ENCODE results near the gene ITPKC. TPM values are rescaled to one million over a fixed set of nuclear protein-coding genes. Genes with fewer than 3 reads are reported as not detected.
"Not testable (repeated sequence)": the region's sequence is repeated elsewhere in the genome, so short reads cannot be mapped to it uniquely, and the experiment has no call there.

The ITPKC gene
- total and polyA plus RNA-seq, 7 donors: 17.4 to 39.6 (median 24.5) TPM

DNA sequence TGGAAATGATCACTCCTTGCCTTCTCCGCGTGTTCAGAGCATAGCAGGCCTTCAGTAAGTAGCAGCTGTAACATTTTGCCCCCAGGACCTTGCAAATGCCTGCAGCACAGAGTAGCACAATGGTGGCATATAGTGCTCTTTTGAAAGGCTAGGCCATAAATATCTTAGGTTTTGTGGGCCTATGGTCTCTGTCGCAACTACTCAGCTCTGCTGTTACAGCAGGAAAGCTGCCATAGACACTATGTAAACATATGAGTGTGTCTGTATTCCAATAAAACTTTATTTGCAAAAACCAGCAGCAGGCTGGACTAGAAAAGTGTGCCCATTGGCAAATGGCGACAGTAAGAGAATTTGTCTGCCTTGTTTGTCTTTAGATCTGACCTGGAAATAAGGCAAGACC, 9.4 kb downstream of the ITPKC start:
- 95 to 96% methylated on average over 4 of the region's 4 CpGs for WGBS, 2 donors
- TF ChIP-seq, protein P1, sequence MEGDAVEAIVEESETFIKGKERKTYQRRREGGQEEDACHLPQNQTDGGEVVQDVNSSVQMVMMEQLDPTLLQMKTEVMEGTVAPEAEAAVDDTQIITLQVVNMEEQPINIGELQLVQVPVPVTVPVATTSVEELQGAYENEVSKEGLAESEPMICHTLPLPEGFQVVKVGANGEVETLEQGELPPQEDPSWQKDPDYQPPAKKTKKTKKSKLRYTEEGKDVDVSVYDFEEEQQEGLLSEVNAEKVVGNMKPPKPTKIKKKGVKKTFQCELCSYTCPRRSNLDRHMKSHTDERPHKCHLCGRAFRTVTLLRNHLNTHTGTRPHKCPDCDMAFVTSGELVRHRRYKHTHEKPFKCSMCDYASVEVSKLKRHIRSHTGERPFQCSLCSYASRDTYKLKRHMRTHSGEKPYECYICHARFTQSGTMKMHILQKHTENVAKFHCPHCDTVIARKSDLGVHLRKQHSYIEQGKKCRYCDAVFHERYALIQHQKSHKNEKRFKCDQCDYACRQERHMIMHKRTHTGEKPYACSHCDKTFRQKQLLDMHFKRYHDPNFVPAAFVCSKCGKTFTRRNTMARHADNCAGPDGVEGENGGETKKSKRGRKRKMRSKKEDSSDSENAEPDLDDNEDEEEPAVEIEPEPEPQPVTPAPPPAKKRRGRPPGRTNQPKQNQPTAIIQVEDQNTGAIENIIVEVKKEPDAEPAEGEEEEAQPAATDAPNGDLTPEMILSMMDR (IDR thresholded peaks at IDR 0.05): no peak
- TF ChIP-seq POLR2AphosphoS5 (IDR thresholded peaks at IDR 0.05) (no peak), EP300 (IDR thresholded peaks at IDR 0.05) (no peak), POLR2A (IDR thresholded peaks at IDR 0.05) (no peak)
- Histone ChIP-seq H3K9me3 (no peaks in the 10 kb centered on the region), H3K27ac (no peak overlapping the region), H3K27me3 (no peaks in the 10 kb centered on the region), H3K4me1 (peaks cover 0 to 25% (median 16%) of the 10 kb centered on the region in 4 donors), H3K4me3 (no peak overlapping the region), H3K36me3 (peaks cover 23 to 86% (median 64%) of the 10 kb centered on the region in 4 donors)
- intact Hi-C loops (cut with DNase I): no loop called here
- DNase-seq: no peak

DNA sequence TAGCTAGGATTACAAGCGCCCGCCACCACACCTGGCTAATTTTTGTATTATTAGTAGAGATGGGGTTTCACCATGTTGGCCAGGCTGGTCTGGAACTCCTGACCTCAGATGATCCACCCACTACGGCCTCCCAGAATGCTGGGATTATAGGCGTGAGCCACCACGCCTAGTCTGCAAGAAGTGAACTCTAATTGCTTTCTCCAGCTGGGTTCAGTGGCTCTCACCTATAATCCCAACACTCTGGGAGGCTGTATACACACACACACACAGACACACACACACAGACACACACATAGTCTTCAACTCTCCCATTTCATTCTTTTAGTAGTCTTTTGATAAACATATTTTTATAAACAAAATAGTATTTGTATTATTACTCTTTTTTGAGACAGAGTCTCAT, 13.2 kb downstream of the ITPKC start:
- H3K36me3 ChIP-seq: peaks cover 33 to 98% (median 73%) of the 10 kb centered on the region in 4 donors
- intact Hi-C loops (cut with DNase I); H3K27ac ChIP-seq; H3K27me3 ChIP-seq; H3K4me3 ChIP-seq; DNase-seq; H3K9me3 ChIP-seq; H3K4me1 ChIP-seq: not testable (repeated sequence)
- 59 to 91% methylated on average over 5 of the region's 5 CpGs for WGBS, 2 donors

DNA sequence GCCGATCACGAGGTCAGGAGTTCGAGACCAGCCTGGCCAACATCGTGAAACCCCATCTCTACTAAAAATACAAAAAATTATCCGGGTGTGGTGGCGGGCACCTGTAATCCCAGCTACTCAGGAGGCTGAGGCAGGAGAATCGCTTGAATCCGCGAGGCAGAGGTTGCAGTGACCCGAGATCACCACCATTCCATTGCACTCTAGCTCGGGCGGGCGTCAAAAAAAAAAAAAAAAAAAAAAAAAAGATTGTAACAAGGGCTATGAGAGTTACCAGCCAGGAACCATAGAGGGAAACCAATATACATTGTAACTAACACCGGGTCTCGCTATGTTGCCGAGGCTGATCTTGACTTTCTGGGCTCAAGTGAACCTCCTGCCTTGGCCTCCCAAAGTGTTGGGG, 15.4 kb downstream of the ITPKC start:
- intact Hi-C loops (cut with DNase I); H3K27me3 ChIP-seq; H3K9me3 ChIP-seq; H3K4me3 ChIP-seq; H3K4me1 ChIP-seq; H3K27ac ChIP-seq; DNase-seq: not testable (repeated sequence)
- H3K36me3 ChIP-seq: peaks cover 48 to 100% (median 80%) of the 10 kb centered on the region in 4 donors
- WGBS, 2 donors: 97 to 98% methylated on average over 16 of the region's 16 CpGs

DNA sequence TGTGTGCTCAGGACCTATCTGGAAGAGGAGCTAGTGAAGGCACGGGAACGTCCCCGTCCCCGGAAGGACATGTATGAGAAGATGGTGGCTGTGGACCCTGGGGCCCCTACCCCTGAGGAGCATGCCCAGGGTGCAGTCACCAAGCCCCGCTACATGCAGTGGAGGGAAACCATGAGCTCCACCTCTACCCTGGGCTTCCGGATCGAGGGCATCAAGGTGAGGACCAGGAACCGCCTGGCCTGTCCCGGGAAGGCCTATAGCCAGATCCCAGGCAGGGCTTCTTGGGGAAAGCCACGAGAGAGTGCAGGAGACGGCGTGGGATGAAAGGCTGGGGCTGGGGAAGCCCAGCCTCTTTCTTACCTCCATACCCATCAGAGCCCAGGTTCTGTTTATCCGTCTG, 16.2 kb downstream of the ITPKC start:
- H3K4me3 ChIP-seq: no peak overlapping the region
- intact Hi-C loops (cut with DNase I): no loop called here
- peaks cover 52 to 98% (median 79%) of the 10 kb centered on the region in 4 donors for H3K36me3 ChIP-seq
- TF ChIP-seq POLR2AphosphoS5 (IDR thresholded peaks at IDR 0.05) (no peak), EP300 (IDR thresholded peaks at IDR 0.05) (no peak), POLR2A (IDR thresholded peaks at IDR 0.05) (no peak)
- TF ChIP-seq, protein P1 (IDR thresholded peaks at IDR 0.05): no peak
- no peaks in the 10 kb centered on the region for H3K4me1 ChIP-seq
- H3K27ac ChIP-seq: no peak overlapping the region
- H3K9me3 ChIP-seq: no peaks in the 10 kb centered on the region
- 91 to 96% methylated on average over 13 of the region's 13 CpGs for WGBS, 2 donors
- DNase-seq: no peak
- H3K27me3 ChIP-seq: no peaks in the 10 kb centered on the region

DNA sequence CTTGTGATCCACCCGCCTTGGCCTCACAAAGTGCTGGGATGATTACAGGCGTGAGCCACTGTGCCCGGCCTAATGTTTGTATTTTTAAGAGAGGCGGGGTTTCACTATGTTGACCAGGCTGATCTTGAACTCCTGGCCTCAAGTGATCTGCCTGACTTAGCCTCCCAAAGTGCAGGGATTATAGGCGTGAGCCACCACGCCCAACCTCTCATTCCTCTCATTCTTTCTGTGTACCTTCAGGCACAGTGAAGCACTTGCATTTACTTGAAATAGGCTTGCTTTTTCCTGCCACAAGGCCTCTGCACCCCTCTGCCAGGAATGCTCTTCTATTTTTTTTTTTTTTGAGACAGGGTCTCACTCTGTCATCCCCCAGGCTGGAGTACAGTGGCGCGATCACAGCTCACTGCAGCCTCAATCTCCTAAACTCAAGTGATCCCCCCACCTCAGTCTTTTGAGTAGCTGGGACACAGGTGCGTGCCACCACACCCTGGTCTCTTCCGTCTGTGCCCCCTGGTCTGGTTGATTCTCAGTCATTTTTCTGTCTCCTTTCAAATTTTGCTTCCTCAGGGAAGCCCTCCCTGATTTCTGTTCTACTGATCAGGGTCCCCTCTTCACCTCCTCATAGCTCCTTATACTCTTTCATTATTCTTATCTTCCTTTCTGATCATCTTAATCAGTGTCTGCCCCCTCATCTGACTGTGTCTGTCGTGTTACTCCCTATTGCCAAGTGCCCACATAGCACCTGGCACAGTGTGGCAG, 18.3 kb downstream of the ITPKC start:
- TF ChIP-seq EP300 (IDR thresholded peaks at IDR 0.05): no peak
- TF ChIP-seq POLR2A (IDR thresholded peaks at IDR 0.05): no peak
- TF ChIP-seq, protein P1 (IDR thresholded peaks at IDR 0.05): no peak
- TF ChIP-seq POLR2AphosphoS5 (IDR thresholded peaks at IDR 0.05): no peak
- WGBS, 2 donors: 66 to 86% methylated on average over 11 of the region's 11 CpGs
- DNase-seq: no peak
- H3K27ac ChIP-seq: no peak overlapping the region
- no peaks in the 10 kb centered on the region for H3K27me3 ChIP-seq
- peaks cover 44 to 98% (median 74%) of the 10 kb centered on the region in 4 donors for H3K36me3 ChIP-seq
- peaks cover 0 to 4% (median 0%) of the 10 kb centered on the region in 4 donors for H3K4me1 ChIP-seq
- intact Hi-C loops (cut with DNase I): no loop called here
- H3K4me3 ChIP-seq: no peak overlapping the region
- H3K9me3 ChIP-seq: no peaks in the 10 kb centered on the region

DNA sequence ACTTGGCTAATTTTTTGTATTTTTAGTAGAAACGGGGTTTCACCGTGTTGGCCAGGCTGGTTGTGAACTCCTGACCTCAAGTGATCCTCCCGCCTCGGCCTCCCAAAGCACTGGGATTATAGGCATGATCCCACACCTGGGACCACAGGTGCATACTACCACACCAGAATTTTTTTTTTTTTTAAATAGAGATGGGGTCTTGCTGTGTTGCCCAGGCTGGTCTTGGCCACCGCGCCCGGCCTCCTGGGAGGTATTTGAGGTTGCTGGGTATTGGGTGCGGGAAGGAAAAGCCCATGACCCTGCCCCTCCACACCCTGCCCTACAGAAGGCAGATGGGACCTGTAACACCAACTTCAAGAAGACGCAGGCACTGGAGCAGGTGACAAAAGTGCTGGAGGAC, 19.7 kb downstream of the ITPKC start:
- 87 to 92% methylated on average over 9 of the region's 9 CpGs for WGBS, 2 donors
- no peak overlapping the region for H3K4me3 ChIP-seq
- no peaks in the 10 kb centered on the region for H3K27me3 ChIP-seq
- H3K36me3 ChIP-seq: peaks cover 34 to 88% (median 63%) of the 10 kb centered on the region in 4 donors
- no peak overlapping the region for H3K27ac ChIP-seq
- intact Hi-C loops (cut with DNase I): no loop called here
- TF ChIP-seq POLR2A (IDR thresholded peaks at IDR 0.05): no peak
- no peak for TF ChIP-seq POLR2AphosphoS5 (IDR thresholded peaks at IDR 0.05)
- no peak for TF ChIP-seq EP300 (IDR thresholded peaks at IDR 0.05)
- H3K9me3 ChIP-seq: no peaks in the 10 kb centered on the region
- DNase-seq: no peak
- peaks cover 0 to 16% (median 0%) of the 10 kb centered on the region in 4 donors for H3K4me1 ChIP-seq
